ENCODE results near the gene SLC39A13. TPM values are rescaled to one million over a fixed set of nuclear protein-coding genes. Genes with fewer than 3 reads are reported as not detected.

SLC39A13 gene
- total RNA-seq, 1 donor from 2014 or later, result 49.7 TPM

- no peak for DNase-seq (ENCODE audit: low spot score)
Observed at GRCh38 chr11:47383071-47383470, 25.3 kb upstream of the SLC39A13 start.

GRCh38 chr11:47384498-47384897 is 23.9 kb upstream of the SLC39A13 start:
- no peak for DNase-seq (ENCODE audit: low spot score)

GRCh38 chr11:47387944-47388696 is 20.3 kb upstream of the SLC39A13 start:
- no peak for DNase-seq (ENCODE audit: low spot score)

GRCh38 chr11:47388697-47389576 is 19.5 kb upstream of the SLC39A13 start:
- no peak for DNase-seq (ENCODE audit: low spot score)

GRCh38 chr11:47389577-47390421 is 18.6 kb upstream of the SLC39A13 start:
- no peak for DNase-seq (ENCODE audit: low spot score)

GRCh38 chr11:47390422-47390760 is 18.0 kb upstream of the SLC39A13 start:
- DNase-seq (ENCODE audit: low spot score), result no peak

GRCh38 chr11:47391077-47391583 is 17.3 kb upstream of the SLC39A13 start:
- no peak for DNase-seq (ENCODE audit: low spot score)

GRCh38 chr11:47391711-47392432 is 16.5 kb upstream of the SLC39A13 start:
- no peak for DNase-seq (ENCODE audit: low spot score)

GRCh38 chr11:47392546-47393162 is 15.7 kb upstream of the SLC39A13 start:
- DNase-seq (ENCODE audit: low spot score), result no peak

- no peak for DNase-seq (ENCODE audit: low spot score)
Observed at GRCh38 chr11:47393163-47394049, 15.0 kb upstream of the SLC39A13 start.

- no peak for DNase-seq (ENCODE audit: low spot score)
Observed at GRCh38 chr11:47394050-47394321, 14.4 kb upstream of the SLC39A13 start.

GRCh38 chr11:47394322-47395222 is 13.8 kb upstream of the SLC39A13 start:
- no peak for DNase-seq (ENCODE audit: low spot score)

GRCh38 chr11:47395223-47396048 is 13.0 kb upstream of the SLC39A13 start:
- DNase-seq (ENCODE audit: low spot score), result no peak

GRCh38 chr11:47396049-47396320 is 12.4 kb upstream of the SLC39A13 start:
- DNase-seq (ENCODE audit: low spot score), result no peak

- DNase-seq (ENCODE audit: low spot score), result no peak
Observed at GRCh38 chr11:47398011-47398410, 10.4 kb upstream of the SLC39A13 start.

- no peak for DNase-seq (ENCODE audit: low spot score)
Observed at GRCh38 chr11:47398551-47398950, 9.8 kb upstream of the SLC39A13 start.

GRCh38 chr11:47399860-47400767 is 8.3 kb upstream of the SLC39A13 start:
- no peak for DNase-seq (ENCODE audit: low spot score)

Measured in mesenteric fat pad (tissue), 1 donor.